CD14-positive monocyte (primary cell): ENCODE data around the gene TBC1D20. TPM values are rescaled to one million over a fixed set of nuclear protein-coding genes. Genes with fewer than 3 reads are reported as not detected.

ENCODE experiments used
- DNase-seq, 3 donors: peaks; one replicate each; pipeline ENCODE4 v3.0.0-alpha.2; 2011 to 2022
- H2AFZ ChIP-seq: 2 replicates; pipeline ENCODE4 v1.6.0; 2012; ENCODE audit warnings: mild to moderate bottlenecking, low read depth, low read length, inconsistent platforms; ENCODE audit not compliant: insufficient read depth, poor library complexity, severe bottlenecking
- H3K27ac ChIP-seq, 2 donors: 1 replicate in 1 of 2; 2 replicates in 1 of 2; pipeline ENCODE4 v1.5.1; 2012 to 2013; ENCODE audit warnings: low read length in 2 of 2, control low read depth in 1 of 2, inconsistent platforms in 1 of 2, low read depth in 1 of 2, mild to moderate bottlenecking in 1 of 2
- H3K27me3 ChIP-seq, 2 donors: one replicate each; pipeline versions ENCODE4 v1.6.0 to v1.6.1; 2011 to 2013; ENCODE audit warnings: low read length in 2 of 2; ENCODE audit not compliant: control insufficient read depth in 2 of 2, insufficient read depth in 2 of 2
- H3K36me3 ChIP-seq, 2 donors: replicated peaks in 1 of 2; 1 replicate in 1 of 2; 2 replicates in 1 of 2; pipeline versions ENCODE4 v1.5.1 to v1.6.1; 2012 to 2013; ENCODE audit warnings: low read length in 2 of 2, control low read depth in 1 of 2, inconsistent platforms in 1 of 2, mild to moderate bottlenecking in 1 of 2; ENCODE audit not compliant: insufficient read depth in 2 of 2, control insufficient read depth in 1 of 2
- H3K4me1 ChIP-seq, 2 donors: 1 replicate in 1 of 2; 2 replicates in 1 of 2; pipeline versions ENCODE4 v1.5.1 to v1.6.1; 2012 to 2013; ENCODE audit warnings: low read length in 2 of 2, control low read depth in 1 of 2, inconsistent platforms in 1 of 2, mild to moderate bottlenecking in 1 of 2, moderate library complexity in 1 of 2; ENCODE audit not compliant: insufficient read depth in 2 of 2, control insufficient read depth in 1 of 2
- H3K4me2 ChIP-seq: replicated peaks from 2 replicates; pipeline ENCODE3; 2012; ENCODE audit warnings: low read length, moderate library complexity, mild to moderate bottlenecking; ENCODE audit not compliant: poor library complexity, severe bottlenecking; ENCODE audit errors: extremely low read depth
- H3K4me3 ChIP-seq, 3 experiments: fragments of 200-600 bp in 1 of 3; sonication (generic) in 1 of 3; replicated peaks in 1 of 3; 1 replicate in 2 of 3; 2 replicates in 1 of 3; pipeline ENCODE4 v1.5.1; 2011 to 2013; ENCODE audit warnings: low read length in 3 of 3, mild to moderate bottlenecking in 3 of 3, control low read depth in 2 of 3, low read depth in 2 of 3, inconsistent platforms in 1 of 3, moderate library complexity in 1 of 3
- H3K79me2 ChIP-seq: 2 replicates; pipeline ENCODE4 v1.6.0; 2012; ENCODE audit warnings: mild to moderate bottlenecking, control low read depth, inconsistent platforms, low read length, moderate library complexity; ENCODE audit not compliant: insufficient read depth
- H3K9ac ChIP-seq: 2 replicates; pipeline ENCODE4 v1.6.0; 2017; ENCODE audit warnings: low read length, mild to moderate bottlenecking; ENCODE audit not compliant: insufficient read depth, poor library complexity, severe bottlenecking
- H3K9me3 ChIP-seq, 2 donors: replicated peaks in 1 of 2; 1 replicate in 1 of 2; 2 replicates in 1 of 2; pipeline versions ENCODE4 v1.5.1 to v1.6.1; 2012 to 2013; ENCODE audit warnings: low read length in 2 of 2, control low read depth in 1 of 2; ENCODE audit not compliant: control insufficient read depth in 1 of 2, insufficient read depth in 1 of 2
- H4K20me1 ChIP-seq: 2 replicates; pipeline ENCODE4 v1.6.0; 2012; ENCODE audit warnings: mild to moderate bottlenecking, low read length, control low read depth, moderate library complexity; ENCODE audit not compliant: insufficient read depth
- H3K27ac Mint-ChIP-seq, 7 donors: one replicate each; pipeline ENCODE4 v1.8.0; 2020; ENCODE audit warnings: mild to moderate bottlenecking in 7 of 7, mixed read lengths in 7 of 7, moderate library complexity in 6 of 7, inconsistent platforms in 2 of 7
- H3K27me3 Mint-ChIP-seq, 3 donors: one replicate each; pipeline ENCODE4 v1.8.0; 2021 to 2022; ENCODE audit warnings: low read depth in 3 of 3, mild to moderate bottlenecking in 3 of 3, mixed read lengths in 3 of 3, moderate library complexity in 3 of 3, inconsistent platforms in 1 of 3
- H3K36me3 Mint-ChIP-seq, 2 donors: one replicate each; pipeline ENCODE4 v1.8.0; 2020; ENCODE audit warnings: mixed read lengths in 2 of 2, inconsistent platforms in 1 of 2, mild to moderate bottlenecking in 1 of 2
- H3K4me1 Mint-ChIP-seq: one replicate; pipeline ENCODE4 v1.8.0; 2020; ENCODE audit warnings: mild to moderate bottlenecking, mixed read lengths
- H3K4me3 Mint-ChIP-seq, 2 donors: one replicate each; pipeline ENCODE4 v1.8.0; 2020; ENCODE audit warnings: mild to moderate bottlenecking in 2 of 2, mixed read lengths in 2 of 2, moderate library complexity in 1 of 2
- H3K9me3 Mint-ChIP-seq, 7 donors: one replicate each; pipeline ENCODE4 v1.8.0; 2020 to 2022; ENCODE audit warnings: mixed read lengths in 7 of 7, mild to moderate bottlenecking in 6 of 7, moderate library complexity in 6 of 7, inconsistent platforms in 2 of 7
- CTCF ChIP-seq: fragments of 200-600 bp; IDR thresholded peaks from one replicate; pipeline ENCODE4 v1.8.0; 2022; ENCODE audit warnings: antibody characterized with exemption, mild to moderate bottlenecking
- WGBS: methylation state at CpG from one replicate; pipeline ENCODE4 v1.1.5; 2013; ENCODE audit warnings: missing lambda C conversion rate; ENCODE audit not compliant: insufficient coverage; 5-methylcytosine and 5-hydroxymethylcytosine counted together
- intact Hi-C, 2 donors: fragments of 100-400 bp; cut with micrococcal nuclease; formaldehyde crosslinking; loops; one replicate each; pipeline versions ENCODE4 v1.15.0 to v1.15.1; 2023
- polyA plus RNA-seq, 3 donors: library from polyadenylated mRNA; depleted of rRNA in 1 of 3; unstranded in 2 of 3; stranded (reverse) in 1 of 3; fragments of 300-500 nt in 2 of 3; fragments of >200 nt in 1 of 3; fragmentation: Illumina TruSeq in 2 of 3; gene quantifications; 1 replicate in 2 of 3; 2 replicates in 1 of 3; pipeline ENCODE4 v1.2.3, GENCODE V29; 2012 to 2021

Gene TBC1D20
- polyA plus RNA-seq, 3 donors: 10.5 to 24.7 (median 11.3) TPM

GRCh38 chr20:400128-400453, 62.2 kb downstream of the TBC1D20 start:
- peak overlapping the region in 1 of 7 donors; percentile 15 for H3K27ac Mint-ChIP-seq
- Histone ChIP-seq H3K4me3 (no peak overlapping the region), H3K9ac (no peak overlapping the region), H3K36me3 (peaks cover 26 to 29% of the 10 kb centered on the region in 2 donors), H2AFZ (no peak overlapping the region), H4K20me1 (no peaks in the 10 kb centered on the region), H3K27ac (no peak overlapping the region), H3K27me3 (no peaks in the 10 kb centered on the region), H3K9me3 (peaks cover 0 to 6% of the 10 kb centered on the region in 2 donors), H3K79me2 (no peaks in the 10 kb centered on the region), H3K4me1 (no peaks in the 10 kb centered on the region), H3K4me2 (no peak overlapping the region)
- H3K4me1 Mint-ChIP-seq: peaks cover 2% of the 10 kb centered on the region
- H3K4me3 Mint-ChIP-seq: no peak overlapping the region
- TF ChIP-seq CTCF: no peak
- WGBS: no CpG with 5 or more reads among the region's 2 CpGs
- intact Hi-C loops: loop anchor here in 1 of 2 donors (10.0 kb wide), 1 partner anchor 45 kb away; no protein-coding TSS in a partner anchor
- H3K27me3 Mint-ChIP-seq: peaks cover 0 to 1% (median 1%) of the 10 kb centered on the region in 3 donors
- peaks cover 18 to 21% of the 10 kb centered on the region in 2 donors for H3K36me3 Mint-ChIP-seq
- H3K9me3 Mint-ChIP-seq: peaks cover 1 to 7% (median 4%) of the 10 kb centered on the region in 7 donors
- no peak for DNase-seq

GRCh38 chr20:399182-399707, 63.1 kb downstream of the TBC1D20 start:
- WGBS: 97% methylated on average over 8 of the region's 9 CpGs

More at GRCh38 chr20:399182-399707, 63.1 kb downstream of the TBC1D20 start:
- Histone ChIP-seq H4K20me1 (no peaks in the 10 kb centered on the region), H3K4me1 (no peaks in the 10 kb centered on the region), H3K9me3 (peaks cover 0 to 6% of the 10 kb centered on the region in 2 donors), H3K79me2 (no peaks in the 10 kb centered on the region), H2AFZ (no peak overlapping the region), H3K27ac (no peak overlapping the region), H3K27me3 (no peaks in the 10 kb centered on the region), H3K4me2 (no peak overlapping the region), H3K4me3 (no peak overlapping the region), H3K36me3 (peaks cover 33 to 37% of the 10 kb centered on the region in 2 donors), H3K9ac (no peak overlapping the region)
- Mint-ChIP-seq H3K4me3 (no peak overlapping the region), H3K4me1 (peaks cover 2% of the 10 kb centered on the region), H3K27ac (peak overlapping the region in 1 of 7 donors; percentile 35), H3K27me3 (no peaks in the 10 kb centered on the region), H3K36me3 (peaks cover 22 to 27% of the 10 kb centered on the region in 2 donors), H3K9me3 (peaks cover 1 to 7% (median 4%) of the 10 kb centered on the region in 7 donors)
- TF ChIP-seq CTCF: no peak
- no peak for DNase-seq
- intact Hi-C loops: no loop called here
